GM23248 (cell line): ENCODE measurements around the gene DHRS4L2.
"Not testable (repeated sequence)": the region's sequence is repeated elsewhere in the genome, so short reads cannot be mapped to it uniquely, and the experiment has no call there.

ENCODE experiments used
- EZH2 ChIP-seq: fragments of 200-600 bp; sonication (generic); IDR thresholded peaks from 2 replicates; pipeline ENCODE4 v1.6.1; 2018; ENCODE audit warnings: antibody characterized with exemption, mild to moderate bottlenecking; ENCODE audit not compliant: insufficient read depth, poor library complexity, severe bottlenecking
- EZH2phosphoT487 ChIP-seq: fragments of 200-600 bp; sonication (generic); IDR thresholded peaks from 2 replicates; pipeline ENCODE4 v1.6.1; 2018; ENCODE audit warnings: antibody characterized with exemption, moderate library complexity, mild to moderate bottlenecking, low read depth; ENCODE audit not compliant: insufficient read depth

DNA sequence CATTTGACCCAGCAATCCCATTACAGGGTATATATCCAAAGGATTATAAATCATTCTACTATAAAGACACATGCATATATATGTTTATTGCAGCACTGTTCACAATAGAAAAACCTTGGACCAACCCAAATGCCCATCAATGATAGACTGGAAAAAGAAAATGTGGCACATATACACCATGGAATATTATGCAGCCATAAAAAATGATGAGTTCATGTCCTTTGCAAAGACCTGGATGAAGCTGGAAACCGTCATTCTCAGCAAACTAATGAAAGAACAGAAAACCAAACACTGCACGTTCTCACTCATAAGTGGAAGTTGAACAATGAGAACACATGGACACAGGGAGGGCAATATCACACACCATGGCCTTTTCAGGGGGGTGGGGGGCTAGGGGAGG, 39.7 kb upstream of the DHRS4L2 start:
- not testable (repeated sequence) for TF ChIP-seq EZH2, EZH2phosphoT487
